ENCODE data around the gene CCR7.
A peak's percentile ranks its signal among the peaks of the same experiment; 100 is the strongest.

The CCR7 gene, protein sequence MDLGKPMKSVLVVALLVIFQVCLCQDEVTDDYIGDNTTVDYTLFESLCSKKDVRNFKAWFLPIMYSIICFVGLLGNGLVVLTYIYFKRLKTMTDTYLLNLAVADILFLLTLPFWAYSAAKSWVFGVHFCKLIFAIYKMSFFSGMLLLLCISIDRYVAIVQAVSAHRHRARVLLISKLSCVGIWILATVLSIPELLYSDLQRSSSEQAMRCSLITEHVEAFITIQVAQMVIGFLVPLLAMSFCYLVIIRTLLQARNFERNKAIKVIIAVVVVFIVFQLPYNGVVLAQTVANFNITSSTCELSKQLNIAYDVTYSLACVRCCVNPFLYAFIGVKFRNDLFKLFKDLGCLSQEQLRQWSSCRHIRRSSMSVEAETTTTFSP

GRCh38 chr17:40564883-40565768 is at the start of gene CCR7:
Gene CCR7 (minus strand): TSS chr17:40565472. CDS start chr17:40565409, 63 bp downstream.
- H3K36me3 Mint-ChIP-seq: peaks cover 67% of the 10 kb centered on the region
- peaks cover 13% of the 10 kb centered on the region for H3K9me3 Mint-ChIP-seq

GRCh38 chr17:40614431-40615067 is 49.3 kb upstream of the CCR7 start:
- no peak for DNase-seq
- peaks cover 12% of the 10 kb centered on the region for H3K27me3 Mint-ChIP-seq
- peak overlapping the region; percentile 77 for H3K27ac Mint-ChIP-seq
- CTCF ChIA-PET: interaction anchor here (0.6 to 4.2 kb wide), 25 partner anchors 10 to 1053 kb away, joined by 3 to 133 read pairs (median 5); partner anchors contain the start of genes CCR7 and SMARCE1
- H3K4me3 Mint-ChIP-seq: peak overlapping the region; percentile 24
- H3K36me3 Mint-ChIP-seq: no peaks in the 10 kb centered on the region
- H3K9me3 Mint-ChIP-seq: no peaks in the 10 kb centered on the region
- peaks cover 86% of the 10 kb centered on the region for H3K4me1 Mint-ChIP-seq

More at GRCh38 chr17:40564883-40565768, at the start of gene CCR7:
- Mint-ChIP-seq H3K4me1 (peaks cover 42% of the 10 kb centered on the region), H3K27ac (peak within 1 kb of the TSS; percentile 95), H3K27me3 (no peaks in the 10 kb centered on the region), H3K4me3 (peak within 1 kb of the TSS; percentile 91)
- DNase-seq: peak; percentile 90
- CTCF ChIA-PET: interaction anchor here (0.7 to 12.4 kb wide), 8 partner anchors 12 to 1685 kb away, joined by 3 to 271 read pairs (median 22); no protein-coding TSS in a partner anchor

DNA sequence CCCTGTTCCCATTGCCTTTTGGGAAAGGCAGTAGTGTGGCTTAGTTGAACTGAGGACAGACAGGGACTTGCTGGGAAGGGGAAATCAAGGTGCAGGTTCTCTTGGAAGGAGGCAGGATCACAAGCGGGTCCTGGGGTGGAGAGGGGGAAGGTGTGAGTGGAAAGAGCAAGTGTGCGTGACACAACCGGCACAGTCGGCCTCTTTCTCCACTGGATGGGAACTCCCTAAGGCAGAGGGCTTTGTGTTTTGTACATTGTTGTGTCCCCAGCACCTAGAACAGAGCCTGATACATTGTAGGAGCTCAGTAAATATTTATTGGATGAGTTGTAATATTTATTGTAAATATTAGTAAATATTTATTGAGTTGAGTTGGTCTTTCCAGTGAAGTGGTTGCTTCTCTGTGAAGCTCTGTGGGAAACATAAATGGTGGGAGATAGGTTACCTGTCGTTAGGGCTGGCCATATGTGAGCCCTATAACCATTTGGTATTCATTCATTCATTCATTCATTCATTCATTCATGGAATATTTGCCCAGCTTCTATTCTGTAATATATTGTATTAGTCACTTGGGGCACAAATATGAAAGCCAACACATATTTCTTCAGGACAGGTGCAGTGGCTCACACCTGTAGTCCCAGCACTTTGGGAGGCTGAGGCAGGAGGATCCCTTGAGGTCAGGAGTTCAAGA is 48.3 kb upstream of the CCR7 start:
- Mint-ChIP-seq H3K27me3 (peaks cover 9% of the 10 kb centered on the region), H3K27ac (peak overlapping the region; percentile 93), H3K9me3 (no peaks in the 10 kb centered on the region), H3K4me1 (peaks cover 88% of the 10 kb centered on the region), H3K36me3 (peaks cover 1% of the 10 kb centered on the region), H3K4me3 (peak overlapping the region; percentile 59)
- CTCF ChIA-PET: interaction anchor here (2.3 to 4.2 kb wide), 3 partner anchors 34 to 52 kb away, joined by 8 to 133 read pairs (median 13); partner anchors contain the start of genes CCR7 and SMARCE1
- no peak for DNase-seq

DNA sequence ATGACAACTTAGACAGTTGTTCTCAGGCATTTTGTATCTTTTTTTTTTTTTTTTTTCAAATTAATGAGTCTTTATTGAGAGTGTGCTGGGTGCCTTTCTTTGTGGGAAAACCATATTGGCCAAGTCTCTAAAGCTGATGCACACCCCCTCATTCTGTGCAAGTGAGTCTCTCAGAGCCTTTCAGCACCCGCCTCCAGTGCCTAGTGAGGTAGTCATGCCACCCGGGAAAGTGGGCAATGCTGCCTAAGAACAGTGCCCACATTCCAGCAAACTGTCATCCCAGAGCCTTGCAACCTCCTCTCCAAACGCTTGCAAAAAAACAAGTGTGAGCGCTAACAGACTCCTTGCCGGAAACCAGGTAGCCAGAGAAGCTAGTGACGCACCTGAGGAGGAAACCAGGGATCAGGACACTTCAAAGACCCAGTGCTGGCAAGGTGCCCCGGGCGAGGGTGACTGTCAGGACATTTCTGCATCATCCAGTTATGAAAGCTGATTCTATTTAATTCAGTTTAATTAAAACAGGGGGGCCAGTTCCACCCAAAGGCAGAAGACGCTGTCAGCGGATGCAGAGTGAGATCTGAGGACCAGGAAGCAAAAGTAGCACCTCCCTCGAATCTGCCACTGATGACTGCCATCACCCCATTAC is 47.5 kb upstream of the CCR7 start:
- peaks cover 9% of the 10 kb centered on the region for H3K27me3 Mint-ChIP-seq
- peaks cover 1% of the 10 kb centered on the region for H3K36me3 Mint-ChIP-seq
- peaks cover 93% of the 10 kb centered on the region for H3K4me1 Mint-ChIP-seq
- peak; percentile 66 for DNase-seq
- H3K9me3 Mint-ChIP-seq: no peaks in the 10 kb centered on the region
- CTCF ChIA-PET: interaction anchor here (1.3 to 4.2 kb wide), 2 partner anchors 15 to 51 kb away, joined by 4 to 133 read pairs; partner anchors contain the start of gene CCR7
- peak overlapping the region; percentile 59 for H3K4me3 Mint-ChIP-seq
- H3K27ac Mint-ChIP-seq: peak overlapping the region; percentile 93

DNA sequence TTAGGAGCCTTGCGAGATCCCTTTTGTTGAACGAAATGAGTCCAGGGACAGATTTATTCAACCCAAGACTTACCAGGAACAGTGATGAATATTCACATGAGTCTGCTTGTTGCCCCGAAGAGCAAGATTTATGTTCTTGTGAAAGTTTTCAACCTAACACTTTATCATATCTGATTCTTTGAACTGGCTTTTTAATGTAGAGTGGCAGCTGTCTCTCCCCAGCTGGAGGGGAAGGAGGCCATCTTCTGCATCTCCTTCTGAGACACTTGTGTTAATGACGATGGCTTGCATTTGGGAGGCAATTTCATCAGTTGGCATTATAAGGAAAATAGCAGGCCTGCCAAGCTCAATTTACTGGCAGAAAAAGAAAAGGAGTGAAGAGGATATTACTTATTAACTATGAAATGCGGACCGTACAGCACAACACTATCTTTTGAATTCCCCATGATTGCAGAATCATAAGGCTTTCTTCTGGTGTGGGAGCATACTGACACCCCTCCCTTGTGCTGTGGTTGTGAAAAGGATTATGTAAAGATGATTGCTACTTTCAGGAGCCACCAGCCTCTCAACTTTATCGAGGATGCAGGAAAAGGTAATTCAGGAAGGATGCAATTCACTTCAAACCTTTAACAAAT is 46.7 kb upstream of the CCR7 start:
- peak overlapping the region; percentile 31 for H3K4me3 Mint-ChIP-seq
- H3K9me3 Mint-ChIP-seq: no peaks in the 10 kb centered on the region
- H3K4me1 Mint-ChIP-seq: peaks cover 94% of the 10 kb centered on the region
- CTCF ChIA-PET: interaction anchor here (1.0 to 4.2 kb wide), 5 partner anchors 8 to 51 kb away, joined by 3 to 133 read pairs (median 4); partner anchors contain the start of gene CCR7
- peaks cover 1% of the 10 kb centered on the region for H3K36me3 Mint-ChIP-seq
- no peak for DNase-seq
- H3K27ac Mint-ChIP-seq: peak overlapping the region; percentile 90
- H3K27me3 Mint-ChIP-seq: peaks cover 6% of the 10 kb centered on the region

DNA sequence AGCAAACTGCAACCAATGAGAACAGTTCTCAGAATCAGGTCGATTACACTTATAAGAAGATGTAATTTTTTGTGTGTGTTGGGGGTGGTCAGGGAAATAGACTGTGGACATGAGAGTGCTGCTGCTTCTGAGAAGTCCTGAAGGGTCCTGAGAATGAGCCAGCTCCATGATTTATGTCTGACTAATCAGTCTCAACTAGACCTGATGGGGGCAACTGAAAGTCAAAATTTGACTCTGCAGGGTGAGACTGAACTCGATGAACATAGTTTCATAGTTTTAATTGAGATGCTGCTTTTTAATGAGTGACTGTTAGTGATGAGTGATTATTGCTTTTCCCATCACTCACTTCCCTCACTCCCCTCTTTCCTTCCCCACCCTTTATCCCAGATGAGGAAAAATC is 45.1 kb upstream of the CCR7 start:
- H3K27me3 Mint-ChIP-seq: no peaks in the 10 kb centered on the region
- H3K4me1 Mint-ChIP-seq: peaks cover 96% of the 10 kb centered on the region
- H3K9me3 Mint-ChIP-seq: no peaks in the 10 kb centered on the region
- no peak for DNase-seq
- H3K27ac Mint-ChIP-seq: no peak overlapping the region
- CTCF ChIA-PET: interaction anchor here (0.8 to 2.2 kb wide), 4 partner anchors 10 to 76 kb away, joined by 3 to 8 read pairs (median 4); no protein-coding TSS in a partner anchor
- no peak overlapping the region for H3K4me3 Mint-ChIP-seq
- H3K36me3 Mint-ChIP-seq: peaks cover 1% of the 10 kb centered on the region

DNA sequence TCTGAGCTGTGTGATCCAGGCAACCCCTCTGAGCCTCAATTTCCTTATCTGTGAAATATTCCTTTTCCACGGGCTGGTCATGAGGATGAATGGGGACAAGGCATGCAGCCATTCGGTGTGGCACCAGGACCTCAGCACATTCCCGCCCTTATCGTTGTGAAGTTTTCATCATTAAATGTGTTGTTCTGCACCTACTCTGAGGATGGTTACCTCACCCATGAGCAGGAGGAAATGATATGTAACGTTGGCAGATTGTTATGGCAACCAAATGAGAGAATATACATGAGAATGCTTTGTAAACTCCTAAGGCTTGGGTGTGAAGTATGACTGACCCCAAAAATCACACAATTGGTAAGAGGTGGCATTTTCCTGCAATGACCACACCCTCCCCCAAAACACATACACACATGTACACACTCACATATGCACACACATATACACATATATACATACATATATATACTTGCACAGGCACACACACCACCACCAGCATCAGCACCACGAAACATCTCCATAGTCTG is 42.8 kb upstream of the CCR7 start:
- DNase-seq: peak; percentile 47
- Mint-ChIP-seq H3K36me3 (peaks cover 8% of the 10 kb centered on the region), H3K27me3 (no peaks in the 10 kb centered on the region), H3K4me1 (peaks cover 98% of the 10 kb centered on the region), H3K4me3 (no peak overlapping the region), H3K9me3 (no peaks in the 10 kb centered on the region), H3K27ac (peak overlapping the region; percentile 86)
- CTCF ChIA-PET: interaction anchor here (1.1 to 1.8 kb wide), 3 partner anchors 43 to 46 kb away, joined by 3 to 9 read pairs (median 3); partner anchors contain the start of gene CCR7

GRCh38 chr17:40607641-40608040 is 42.4 kb upstream of the CCR7 start:
- Mint-ChIP-seq H3K9me3 (no peaks in the 10 kb centered on the region), H3K27ac (peak overlapping the region; percentile 86), H3K4me3 (no peak overlapping the region), H3K4me1 (peaks cover 98% of the 10 kb centered on the region), H3K36me3 (peaks cover 12% of the 10 kb centered on the region), H3K27me3 (no peaks in the 10 kb centered on the region)
- peak; percentile 69 for DNase-seq
- CTCF ChIA-PET: interaction anchor here (1.1 to 1.8 kb wide), 4 partner anchors 8 to 46 kb away, joined by 3 to 9 read pairs (median 4); partner anchors contain the start of gene CCR7

DNA sequence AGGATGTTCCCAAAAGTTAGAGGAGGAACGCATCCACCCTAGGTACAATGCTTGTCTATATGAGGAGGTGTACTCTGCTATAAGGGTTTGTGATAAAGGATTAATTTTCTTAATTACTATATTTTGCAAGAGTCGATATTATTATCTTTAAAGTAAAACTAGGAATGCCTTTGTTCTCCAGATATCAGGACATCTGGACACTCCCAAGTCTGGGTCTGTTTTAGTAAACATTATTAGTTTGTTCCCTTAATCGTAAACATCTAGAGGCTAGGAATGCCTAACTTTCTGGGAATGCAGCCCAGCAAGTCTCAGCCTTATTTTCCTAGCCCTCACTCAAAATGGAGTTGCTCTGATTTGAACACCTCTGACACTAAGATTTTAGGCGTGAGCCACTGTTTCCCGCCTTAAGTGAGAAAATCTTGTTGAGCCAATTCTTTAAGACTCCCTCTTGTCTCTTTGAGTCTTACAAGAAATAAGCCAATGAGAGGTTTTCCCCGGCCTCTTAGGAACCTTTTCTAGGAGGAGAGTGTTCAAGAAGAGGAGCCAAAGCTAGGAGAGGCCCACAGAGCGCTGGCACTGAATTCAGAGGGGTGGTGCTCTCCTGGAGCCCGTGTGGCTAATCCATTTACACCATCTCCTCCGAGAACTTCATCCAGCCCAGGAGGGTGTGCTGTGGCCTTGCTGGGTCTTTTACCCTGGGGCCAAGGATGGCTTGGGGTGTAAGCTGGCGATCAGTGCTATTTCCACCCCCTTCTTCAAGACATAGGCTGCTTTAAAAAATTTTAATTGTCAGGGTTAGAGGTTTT is 41.5 kb upstream of the CCR7 start:
- Mint-ChIP-seq H3K27ac (peak overlapping the region; percentile 94), H3K4me1 (peaks cover 99% of the 10 kb centered on the region), H3K9me3 (no peaks in the 10 kb centered on the region), H3K4me3 (no peak overlapping the region), H3K27me3 (no peaks in the 10 kb centered on the region), H3K36me3 (peaks cover 12% of the 10 kb centered on the region)
- no peak for DNase-seq
- CTCF ChIA-PET: interaction anchor here (1.1 to 1.8 kb wide), 4 partner anchors 9 to 45 kb away, joined by 3 to 9 read pairs (median 4); partner anchors contain the start of gene CCR7

GRCh38 chr17:40605306-40605705 is 40.0 kb upstream of the CCR7 start:
- Mint-ChIP-seq H3K36me3 (peaks cover 20% of the 10 kb centered on the region), H3K27me3 (no peaks in the 10 kb centered on the region), H3K27ac (peak overlapping the region; percentile 94), H3K4me3 (peak overlapping the region; percentile 47), H3K9me3 (no peaks in the 10 kb centered on the region), H3K4me1 (peaks cover 100% of the 10 kb centered on the region)
- CTCF ChIA-PET: interaction anchor here (0.7 to 4.8 kb wide), 5 partner anchors 10 to 51 kb away, joined by 4 to 25 read pairs (median 11); partner anchors contain the start of gene CCR7
- peak; percentile 77 for DNase-seq

- H3K27me3 Mint-ChIP-seq: no peaks in the 10 kb centered on the region
- H3K9me3 Mint-ChIP-seq: no peaks in the 10 kb centered on the region
- peaks cover 20% of the 10 kb centered on the region for H3K36me3 Mint-ChIP-seq
- CTCF ChIA-PET: interaction anchor here (0.6 to 4.8 kb wide), 6 partner anchors 11 to 251 kb away, joined by 3 to 25 read pairs (median 10); partner anchors contain the start of gene CCR7
- H3K27ac Mint-ChIP-seq: peak overlapping the region; percentile 94
- peak overlapping the region; percentile 47 for H3K4me3 Mint-ChIP-seq
- no peak for DNase-seq
- H3K4me1 Mint-ChIP-seq: peaks cover 100% of the 10 kb centered on the region
These were observed 39.2 kb upstream of the CCR7 start for GRCh38 chr17:40604327-40605080.

All from activated naive CD4-positive, alpha-beta T cell treated with anti-CD3 and anti-CD28 coated beads, Interleukin-2, amount 10 ng/mL, durations not matched to agents 7 days and 5 days (primary cell).